ENCODE data around the gene HORMAD2. TPM values are rescaled to one million over a fixed set of nuclear protein-coding genes. Genes with fewer than 3 reads are reported as not detected.
A peak's percentile ranks its signal among the peaks of the same experiment; 100 is the strongest.

Gene HORMAD2
- total and polyA plus RNA-seq, 7 experiments from 2014 or later = 0.34 TPM; not detected in 6

DNA sequence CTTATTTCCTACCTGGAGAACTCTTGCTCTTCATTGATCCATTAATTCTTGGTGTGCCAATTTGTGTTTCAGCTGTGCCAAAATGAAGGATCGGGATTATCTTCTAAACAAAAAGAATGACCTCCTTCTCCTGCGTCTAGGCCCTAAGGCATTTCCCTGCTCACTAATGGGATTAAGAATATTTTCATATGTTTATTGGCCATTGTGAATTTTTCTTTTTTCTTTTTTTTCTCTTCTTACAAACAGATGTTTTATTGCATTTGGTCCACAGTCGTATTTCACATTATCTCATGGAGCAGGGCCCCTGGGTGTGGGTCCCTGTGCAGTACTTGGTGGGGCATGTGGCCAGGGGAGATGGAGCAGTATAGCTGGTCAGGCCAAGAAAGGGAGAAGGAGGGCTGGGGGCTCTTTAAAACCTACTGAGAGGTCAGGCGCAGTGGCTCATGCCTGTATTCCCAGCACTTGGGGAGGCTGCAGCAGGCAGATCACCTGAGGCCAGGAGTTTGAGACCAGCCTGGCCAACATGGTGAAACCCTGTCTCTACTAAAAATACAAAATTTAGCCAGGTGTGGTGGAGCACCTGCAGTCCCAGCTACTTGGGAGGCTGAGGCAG lies 35.3 kb upstream of the HORMAD2 start:
- DNase-seq (no peak), ATAC-seq (no peak)
- no peaks in the 10 kb centered on the region for H3K9me3 ChIP-seq (ENCODE audit: control insufficient read depth in 2 of 3, low read length in 3 of 3)
- H3K36me3 ChIP-seq (ENCODE audit: control insufficient read depth in 2 of 3, insufficient read depth in 3 of 3, low read length in 3 of 3) = no peaks in the 10 kb centered on the region
- intact Hi-C loops (cut with micrococcal nuclease) = no loop called here
- H3K27ac ChIP-seq (ENCODE audit: low read depth, low read length) = no peak overlapping the region
- Mint-ChIP-seq H3K4me1 (peaks cover 0 to 19% (median 12%) of the 10 kb centered on the region in 7 donors), H3K27ac (no peak overlapping the region), H3K27me3 (peaks cover 0 to 14% (median 8%) of the 10 kb centered on the region in 5 donors), H3K4me3 (peak overlapping the region in 1 of 10 donors; percentile 38), H3K36me3 (peaks cover 0 to 4% (median 0%) of the 10 kb centered on the region in 5 donors), H3K9me3 (peaks cover 0 to 3% (median 0%) of the 10 kb centered on the region in 11 donors)
- H3K27me3 ChIP-seq (ENCODE audit: control insufficient read depth in 2 of 2, insufficient read depth in 2 of 2, low read length in 2 of 2) = no peaks in the 10 kb centered on the region
- ChIA-PET POLR2A (interaction anchor here (0.6 kb wide), 1 partner anchor 1247 kb away, joined by 3 read pairs; no protein-coding TSS in a partner anchor), CTCF (no interaction called here)
- no peak overlapping the region for H3K4me3 ChIP-seq (ENCODE audit: low read length)
- peaks cover 0 to 8% of the 10 kb centered on the region in 2 donors for H3K4me1 ChIP-seq (ENCODE audit: control insufficient read depth in 2 of 2, insufficient read depth in 2 of 2, low read length in 2 of 2)

DNA sequence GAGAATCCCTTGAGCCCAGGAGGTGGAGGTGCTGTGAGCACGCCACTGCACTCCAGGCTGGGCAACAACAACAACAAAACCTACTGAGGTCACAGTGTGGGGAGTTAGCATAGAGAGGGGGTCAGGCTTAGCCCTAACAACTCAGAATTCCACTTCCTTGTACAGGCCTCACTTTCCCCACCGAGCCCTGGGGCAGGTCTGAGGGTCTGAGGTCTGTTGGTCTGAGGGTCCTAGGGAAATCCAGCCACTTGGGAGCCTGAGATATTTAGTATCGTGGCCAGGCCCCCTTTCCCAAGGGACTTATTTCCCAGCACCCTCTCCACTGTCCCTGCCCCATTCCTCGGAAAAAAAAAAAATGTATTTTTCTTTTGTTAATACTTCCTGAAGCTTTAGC lies 34.8 kb upstream of the HORMAD2 start:
- peaks cover 0 to 8% of the 10 kb centered on the region in 2 donors for H3K4me1 ChIP-seq (ENCODE audit: control insufficient read depth in 2 of 2, insufficient read depth in 2 of 2, low read length in 2 of 2)
- Mint-ChIP-seq H3K27me3 (peaks cover 0 to 14% (median 8%) of the 10 kb centered on the region in 5 donors), H3K36me3 (peaks cover 0 to 4% (median 0%) of the 10 kb centered on the region in 5 donors), H3K27ac (no peak overlapping the region), H3K4me1 (peaks cover 0 to 19% (median 12%) of the 10 kb centered on the region in 7 donors), H3K4me3 (no peak overlapping the region), H3K9me3 (peaks cover 0 to 3% (median 0%) of the 10 kb centered on the region in 11 donors)
- ChIA-PET POLR2A (no interaction called here), CTCF (no interaction called here)
- H3K4me3 ChIP-seq (ENCODE audit: low read length) = no peak overlapping the region
- ATAC-seq (no peak), DNase-seq (no peak)
- H3K9me3 ChIP-seq (ENCODE audit: control insufficient read depth in 2 of 3, low read length in 3 of 3) = no peaks in the 10 kb centered on the region
- no peaks in the 10 kb centered on the region for H3K36me3 ChIP-seq (ENCODE audit: control insufficient read depth in 2 of 3, insufficient read depth in 3 of 3, low read length in 3 of 3)
- no peak overlapping the region for H3K27ac ChIP-seq (ENCODE audit: low read depth, low read length)
- intact Hi-C loops (cut with micrococcal nuclease) = no loop called here
- no peaks in the 10 kb centered on the region for H3K27me3 ChIP-seq (ENCODE audit: control insufficient read depth in 2 of 2, insufficient read depth in 2 of 2, low read length in 2 of 2)

DNA sequence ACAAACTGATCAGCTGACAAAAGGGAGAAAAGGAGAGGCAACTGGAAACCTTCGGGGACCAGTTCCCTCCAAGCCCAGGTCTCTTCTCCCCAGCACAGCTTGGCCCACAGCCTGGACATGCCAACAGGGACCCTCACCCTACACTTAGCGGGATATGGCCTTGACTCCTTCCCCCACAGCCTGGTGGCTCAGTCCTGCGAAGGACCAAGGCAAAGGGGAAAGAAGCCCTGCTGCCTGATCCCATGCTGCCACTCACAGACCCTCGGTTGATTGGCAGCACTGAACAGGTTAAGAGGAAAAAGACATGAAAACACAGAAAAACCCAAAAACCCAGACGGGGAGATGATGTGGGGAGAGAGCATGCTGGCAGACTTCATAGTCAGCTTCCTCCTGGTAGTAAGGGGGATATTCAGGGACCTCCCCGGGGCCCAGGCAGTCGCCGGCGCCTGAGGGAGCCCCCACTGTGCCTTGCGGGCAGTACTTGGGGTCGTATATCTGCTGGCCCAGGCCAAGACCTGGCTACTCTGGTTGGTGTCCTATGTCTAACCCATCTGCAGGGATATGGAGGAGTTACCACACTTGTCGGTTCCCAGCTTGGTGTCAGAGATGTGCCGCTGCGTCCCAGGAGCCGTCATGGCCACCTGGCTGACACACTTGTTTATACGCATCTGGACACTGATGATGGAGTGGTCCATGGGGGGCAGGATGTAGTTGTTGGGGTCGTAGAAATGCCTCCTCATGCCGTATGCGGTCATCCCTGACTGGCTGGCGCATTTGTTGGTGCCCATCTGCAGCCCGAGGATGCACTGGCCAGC lies 34.2 kb upstream of the HORMAD2 start:
- intact Hi-C loops (cut with micrococcal nuclease) = no loop called here
- Histone ChIP-seq H3K27ac (ENCODE audit: low read depth, low read length) (no peak overlapping the region), H3K27me3 (ENCODE audit: control insufficient read depth in 2 of 2, insufficient read depth in 2 of 2, low read length in 2 of 2) (no peaks in the 10 kb centered on the region), H3K4me3 (ENCODE audit: low read length) (no peak overlapping the region), H3K9me3 (ENCODE audit: control insufficient read depth in 2 of 3, low read length in 3 of 3) (no peaks in the 10 kb centered on the region), H3K4me1 (ENCODE audit: control insufficient read depth in 2 of 2, insufficient read depth in 2 of 2, low read length in 2 of 2) (peaks cover 0 to 8% of the 10 kb centered on the region in 2 donors), H3K36me3 (ENCODE audit: control insufficient read depth in 2 of 3, insufficient read depth in 3 of 3, low read length in 3 of 3) (no peaks in the 10 kb centered on the region)
- Mint-ChIP-seq H3K27ac (peak overlapping the region in 2 of 9 donors; percentile 49 to 77), H3K36me3 (peaks cover 0 to 4% (median 0%) of the 10 kb centered on the region in 5 donors), H3K4me3 (peak overlapping the region in 3 of 10 donors; percentile 27 to 72 (median 33)), H3K4me1 (peaks cover 0 to 19% (median 12%) of the 10 kb centered on the region in 7 donors), H3K9me3 (peaks cover 0 to 3% (median 0%) of the 10 kb centered on the region in 11 donors), H3K27me3 (peaks cover 0 to 14% (median 8%) of the 10 kb centered on the region in 5 donors)
- ATAC-seq (no peak), DNase-seq (no peak)
- POLR2A ChIA-PET = no interaction called here
- CTCF ChIA-PET = interaction anchor here (0.8 to 1.4 kb wide), 2 partner anchors 35 to 41 kb away, joined by 3 to 5 read pairs; no protein-coding TSS in a partner anchor

DNA sequence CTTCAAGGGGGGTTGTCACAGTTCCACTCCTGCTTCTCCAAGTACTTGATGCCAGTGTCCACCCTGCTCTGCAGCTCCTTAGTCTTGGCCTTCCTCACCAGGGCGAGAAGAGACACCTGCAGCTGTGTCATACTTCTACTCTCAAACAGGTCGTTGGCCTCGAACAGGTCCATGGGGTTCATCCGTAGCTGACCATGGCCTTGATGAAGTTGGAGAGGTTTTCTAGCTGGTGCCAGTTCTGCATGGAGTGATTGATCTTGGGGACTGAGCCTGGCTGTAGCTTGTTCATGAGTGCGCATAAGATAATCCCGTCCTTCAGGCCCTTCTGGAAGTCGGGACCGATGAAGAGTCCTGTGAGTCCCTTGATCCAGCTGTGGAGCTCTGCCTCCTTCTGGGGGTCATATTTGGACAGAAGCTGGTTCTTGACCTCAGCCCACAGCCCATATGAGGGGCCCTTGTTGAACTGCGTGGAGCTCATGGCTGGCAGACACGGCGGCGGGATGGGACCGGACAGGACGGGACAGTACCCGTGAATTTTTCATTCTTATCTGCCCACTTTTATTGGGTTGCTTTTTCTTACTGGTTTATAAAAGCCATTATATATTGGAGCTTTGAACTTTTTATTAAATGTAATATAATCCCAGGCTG lies 33.4 kb upstream of the HORMAD2 start:
- no peaks in the 10 kb centered on the region for H3K36me3 ChIP-seq (ENCODE audit: control insufficient read depth in 2 of 3, insufficient read depth in 3 of 3, low read length in 3 of 3)
- ChIA-PET CTCF (interaction anchor here (0.7 to 1.4 kb wide), 3 partner anchors 34 to 178 kb away, joined by 3 to 5 read pairs (median 3); no protein-coding TSS in a partner anchor), POLR2A (no interaction called here)
- H3K4me3 Mint-ChIP-seq = peak overlapping the region; percentile 19 to 75 (median 56)
- peaks cover 0 to 4% (median 0%) of the 10 kb centered on the region in 5 donors for H3K36me3 Mint-ChIP-seq
- peaks cover 0 to 14% (median 5%) of the 10 kb centered on the region in 5 donors for H3K27me3 Mint-ChIP-seq
- no peaks in the 10 kb centered on the region for H3K9me3 ChIP-seq (ENCODE audit: control insufficient read depth in 2 of 3, low read length in 3 of 3)
- H3K27me3 ChIP-seq (ENCODE audit: control insufficient read depth in 2 of 2, insufficient read depth in 2 of 2, low read length in 2 of 2) = no peaks in the 10 kb centered on the region
- intact Hi-C loops (cut with micrococcal nuclease) = no loop called here
- peaks cover 0 to 19% (median 12%) of the 10 kb centered on the region in 7 donors for H3K4me1 Mint-ChIP-seq
- H3K27ac Mint-ChIP-seq = peak overlapping the region; percentile 38 to 84 (median 61)
- H3K9me3 Mint-ChIP-seq = peaks cover 0 to 3% (median 0%) of the 10 kb centered on the region in 11 donors
- H3K27ac ChIP-seq (ENCODE audit: low read depth, low read length) = no peak overlapping the region
- peaks cover 0 to 8% of the 10 kb centered on the region in 2 donors for H3K4me1 ChIP-seq (ENCODE audit: control insufficient read depth in 2 of 2, insufficient read depth in 2 of 2, low read length in 2 of 2)
- no peak overlapping the region for H3K4me3 ChIP-seq (ENCODE audit: low read length)
- no peak for DNase-seq
- no peak for ATAC-seq

DNA sequence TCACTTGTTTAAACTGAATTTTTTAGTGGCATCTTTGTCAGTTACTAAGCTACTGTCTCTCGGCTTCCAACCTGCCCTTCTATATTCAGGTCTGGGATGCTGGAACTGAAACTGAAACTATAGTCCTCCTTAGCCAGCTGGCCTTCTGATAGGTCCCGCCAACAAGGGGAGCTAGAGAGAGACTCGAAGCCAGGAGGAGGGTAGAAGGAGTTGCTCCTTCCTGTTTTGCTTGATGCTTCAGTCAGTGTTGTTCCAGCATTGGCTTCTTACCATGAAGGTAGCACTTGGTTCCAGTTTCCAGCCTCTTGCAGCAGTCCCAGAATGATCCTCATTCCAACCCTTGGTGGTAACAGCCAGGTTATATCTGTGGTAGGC lies 32.9 kb upstream of the HORMAD2 start:
- no peak overlapping the region for H3K27ac ChIP-seq (ENCODE audit: low read depth, low read length)
- H3K4me3 ChIP-seq (ENCODE audit: low read length) = no peak overlapping the region
- Mint-ChIP-seq H3K36me3 (peaks cover 0 to 4% (median 0%) of the 10 kb centered on the region in 5 donors), H3K27ac (peak overlapping the region; percentile 38 to 84 (median 61)), H3K4me3 (peak overlapping the region; percentile 19 to 75 (median 56)), H3K27me3 (peaks cover 0 to 14% (median 5%) of the 10 kb centered on the region in 5 donors), H3K9me3 (peaks cover 0 to 3% (median 0%) of the 10 kb centered on the region in 11 donors), H3K4me1 (peaks cover 0 to 19% (median 12%) of the 10 kb centered on the region in 7 donors)
- H3K4me1 ChIP-seq (ENCODE audit: control insufficient read depth in 2 of 2, insufficient read depth in 2 of 2, low read length in 2 of 2) = peaks cover 0 to 8% of the 10 kb centered on the region in 2 donors
- intact Hi-C loops (cut with micrococcal nuclease) = no loop called here
- POLR2A ChIA-PET = no interaction called here
- H3K36me3 ChIP-seq (ENCODE audit: control insufficient read depth in 2 of 3, insufficient read depth in 3 of 3, low read length in 3 of 3) = no peaks in the 10 kb centered on the region
- no peaks in the 10 kb centered on the region for H3K27me3 ChIP-seq (ENCODE audit: control insufficient read depth in 2 of 2, insufficient read depth in 2 of 2, low read length in 2 of 2)
- H3K9me3 ChIP-seq (ENCODE audit: control insufficient read depth in 2 of 3, low read length in 3 of 3) = no peaks in the 10 kb centered on the region
- DNase-seq (peak in 7 of 9 donors; percentile 27 to 63 (median 50)), ATAC-seq (peak; percentile 83)
- CTCF ChIA-PET = interaction anchor here (0.7 to 1.4 kb wide), 3 partner anchors 34 to 177 kb away, joined by 3 to 5 read pairs (median 3); no protein-coding TSS in a partner anchor

DNA sequence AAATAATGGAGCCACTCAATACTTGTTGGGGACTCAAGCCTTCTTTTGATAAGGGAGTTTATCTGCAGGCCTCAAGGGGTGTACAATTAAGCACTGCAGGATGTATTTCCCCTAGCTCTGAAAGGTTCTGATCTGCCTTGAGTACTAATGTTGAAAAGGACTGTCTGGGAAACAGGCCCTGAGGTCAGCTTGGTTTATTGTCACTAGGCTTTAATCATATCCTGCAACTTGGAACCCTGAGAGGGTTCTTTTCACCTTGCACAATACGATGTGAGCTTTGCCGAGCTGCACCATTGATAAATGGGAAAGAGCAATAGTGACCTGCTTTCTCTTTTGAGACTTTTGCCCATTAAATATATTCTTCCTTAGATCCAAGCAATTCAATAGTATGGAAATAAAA lies 31.6 kb upstream of the HORMAD2 start:
- Histone ChIP-seq H3K27ac (ENCODE audit: low read depth, low read length) (no peak overlapping the region), H3K4me1 (ENCODE audit: control insufficient read depth in 2 of 2, insufficient read depth in 2 of 2, low read length in 2 of 2) (peaks cover 0 to 8% of the 10 kb centered on the region in 2 donors), H3K27me3 (ENCODE audit: control insufficient read depth in 2 of 2, insufficient read depth in 2 of 2, low read length in 2 of 2) (no peaks in the 10 kb centered on the region), H3K4me3 (ENCODE audit: low read length) (no peak overlapping the region), H3K9me3 (ENCODE audit: control insufficient read depth in 2 of 3, low read length in 3 of 3) (no peaks in the 10 kb centered on the region), H3K36me3 (ENCODE audit: control insufficient read depth in 2 of 3, insufficient read depth in 3 of 3, low read length in 3 of 3) (no peaks in the 10 kb centered on the region)
- Mint-ChIP-seq H3K9me3 (peaks cover 0 to 2% (median 0%) of the 10 kb centered on the region in 11 donors), H3K4me3 (no peak overlapping the region), H3K4me1 (peaks cover 0 to 19% (median 12%) of the 10 kb centered on the region in 7 donors), H3K27me3 (peaks cover 0 to 2% (median 0%) of the 10 kb centered on the region in 5 donors), H3K27ac (no peak overlapping the region), H3K36me3 (peaks cover 0 to 4% (median 0%) of the 10 kb centered on the region in 5 donors)
- DNase-seq (no peak), ATAC-seq (no peak)
- intact Hi-C loops (cut with micrococcal nuclease) = no loop called here
- ChIA-PET CTCF (no interaction called here), POLR2A (interaction anchor here (0.7 kb wide), 1 partner anchor 233 kb away, joined by 3 read pairs; no protein-coding TSS in a partner anchor)
